Glomerular endothelial cell (primary cell): ENCODE data around the gene CCT8. TPM values are rescaled to one million over a fixed set of nuclear protein-coding genes. Genes with fewer than 3 reads are reported as not detected.
"Not testable (repeated sequence)": the region's sequence is repeated elsewhere in the genome, so short reads cannot be mapped to it uniquely, and the experiment has no call there.

ENCODE experiments used
- DNase-seq: peaks from one replicate; pipeline ENCODE4 v3.0.0-alpha.2; 2011; ENCODE audit warnings: low read depth, low spot score; ENCODE audit errors: extremely low read depth
- total RNA-seq: library from RNA; depleted of rRNA; stranded (reverse); fragments of >200 nt; gene quantifications from 2 replicates; pipeline ENCODE4 v1.2.3, GENCODE V29; 2015

The CCT8 gene
- total RNA-seq, 1 donor from 2014 or later, result 171 TPM

GRCh38 chr21:29024474-29025327 is 48.7 kb downstream of the CCT8 start, which contains the start of gene USP16:
TSS of gene USP16 (plus strand) at chr21:29024668. CDS start at chr21:29027914, 3,246 bp downstream.
- DNase-seq, result peak; percentile 98

GRCh38 chr21:29022166-29022565 is 51.3 kb downstream of the CCT8 start:
- DNase-seq, result no peak

GRCh38 chr21:29018540-29018939 is 54.9 kb downstream of the CCT8 start:
- no peak for DNase-seq

- DNase-seq, result no peak
Measured at GRCh38 chr21:29017639-29018237, 55.7 kb downstream of the CCT8 start.

GRCh38 chr21:29011236-29011635 is 62.2 kb downstream of the CCT8 start:
- DNase-seq, result not testable (repeated sequence)

GRCh38 chr21:29008367-29008766 is 65.1 kb downstream of the CCT8 start:
- DNase-seq, result no peak

- DNase-seq, result no peak
Measured at GRCh38 chr21:29007810-29008209, 65.6 kb downstream of the CCT8 start.

GRCh38 chr21:29007135-29007534 is 66.3 kb downstream of the CCT8 start:
- DNase-seq, result no peak

Other genes starting within 250 kb of the CCT8 start
- 18.5 and 18.6 TPM in 2 replicates for gene LTN1, start 80.8 kb downstream of the CCT8 start, total RNA-seq
- 14.0 and 17.6 TPM in 2 replicates for gene RWDD2B, start 54.3 kb downstream of the CCT8 start, total RNA-seq
- gene USP16, start 49.0 kb downstream of the CCT8 start, total RNA-seq, result 15.2 and 17.9 TPM in 2 replicates
- gene MAP3K7CL, start 57.0 kb upstream of the CCT8 start, total RNA-seq, result 7.9 and 9.9 TPM in 2 replicates
- gene BACH1, start 225.3 kb upstream of the CCT8 start, total RNA-seq, result 17.1 and 21.5 TPM in 2 replicates